HG03521 (cell line): Measurements from ENCODE around the gene CHST11.
A peak's percentile ranks its signal among the peaks of the same experiment; 100 is the strongest.
"Not testable (repeated sequence)": the region's sequence is repeated elsewhere in the genome, so short reads cannot be mapped to it uniquely, and the experiment has no call there.

Source experiments
- ATAC-seq: cut with Tn5 transposase; IDR thresholded peaks from one replicate; pipeline ENCODE4 v1.9.1; 2021; ENCODE audit warnings: mild to moderate bottlenecking, moderate library complexity; ENCODE audit not compliant: unreplicated experiment

CHST11 gene

DNA sequence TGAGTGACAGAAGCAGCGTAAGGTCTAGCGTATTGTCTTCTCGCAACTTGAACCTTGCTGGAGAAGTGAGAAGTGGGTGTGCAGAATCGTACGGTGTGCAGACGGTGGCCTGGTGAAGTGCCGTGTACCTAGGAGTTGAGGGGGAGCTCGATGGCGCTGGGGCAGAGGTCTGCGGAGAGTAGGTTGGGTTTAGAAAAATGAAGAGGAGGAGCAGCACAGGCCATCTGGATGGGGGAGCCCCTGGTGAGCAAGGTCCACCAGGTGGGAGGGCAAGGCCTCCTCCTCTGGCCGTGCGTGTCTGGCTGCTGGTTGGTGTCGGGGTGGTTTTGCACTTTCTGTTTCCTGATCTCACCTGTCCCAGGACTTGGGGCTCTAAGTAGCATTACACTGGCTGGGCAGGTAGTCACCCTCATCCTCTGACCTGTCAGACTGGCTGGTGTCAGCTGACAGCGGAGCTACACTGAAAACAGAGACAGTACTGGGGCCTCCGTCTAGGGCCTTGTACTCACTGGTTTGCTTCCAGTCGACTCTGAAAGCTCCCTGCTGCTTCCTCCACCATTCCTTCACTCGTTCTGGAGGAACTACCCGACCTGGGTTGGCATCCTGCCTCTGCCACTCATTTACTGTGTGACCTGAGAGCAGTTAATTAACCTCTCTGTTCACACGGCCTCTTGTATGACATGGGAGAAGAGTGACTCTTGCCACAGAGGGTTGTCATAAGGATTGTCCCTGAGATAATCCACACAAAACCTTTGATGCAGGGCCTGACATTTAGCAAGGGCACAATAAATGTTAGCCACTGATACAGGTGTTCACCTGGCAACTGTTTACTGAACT, 273.1 kb downstream of the CHST11 start:
- ATAC-seq, result no peak

DNA sequence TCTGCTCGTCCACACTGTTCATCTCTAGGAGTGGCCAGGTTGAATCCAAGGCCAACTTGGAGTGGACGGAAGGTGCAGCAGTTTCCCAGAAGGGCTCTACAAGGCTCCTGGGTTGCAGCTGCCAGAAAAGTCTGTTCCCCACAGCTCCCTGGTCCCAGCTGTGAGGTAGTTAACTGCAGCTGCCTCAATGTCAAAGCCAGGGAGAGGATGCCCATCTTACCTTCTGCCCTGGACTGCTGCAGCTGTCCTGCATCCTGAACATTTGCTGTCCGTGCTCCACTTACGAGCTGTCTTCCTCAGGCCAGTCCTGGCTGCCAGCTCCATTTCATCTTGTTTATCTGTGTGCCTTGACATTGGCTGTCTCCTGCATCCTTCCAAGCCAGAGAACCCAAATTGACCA, 274.0 kb downstream of the CHST11 start:
- ATAC-seq, result no peak

DNA sequence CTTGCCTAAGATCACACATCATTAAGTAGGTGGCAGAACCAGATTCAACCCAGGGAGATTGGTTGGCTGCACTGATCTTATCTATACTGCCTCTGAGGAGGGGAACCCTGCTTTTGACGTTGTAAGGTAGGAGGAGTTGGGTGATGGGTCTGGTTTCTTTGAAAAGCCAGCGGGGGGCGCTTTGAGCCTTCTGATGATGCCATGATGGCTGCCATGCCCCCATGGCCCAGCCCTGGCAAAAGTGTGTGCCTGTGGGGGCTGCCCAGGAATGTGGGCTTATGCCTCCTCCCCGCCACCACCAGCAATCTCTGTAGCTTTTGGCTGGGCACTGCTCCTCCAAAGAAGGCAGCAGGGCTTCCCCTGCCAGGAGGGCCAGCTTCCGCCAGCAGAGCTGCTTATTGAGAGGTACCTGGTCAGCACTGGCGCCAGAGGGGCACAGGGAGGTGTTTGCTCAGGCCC, 277.0 kb downstream of the CHST11 start:
- ATAC-seq, result no peak

- ATAC-seq, result no peak
Measured at GRCh38 chr12:104734541-104735095, 277.9 kb downstream of the CHST11 start.

DNA sequence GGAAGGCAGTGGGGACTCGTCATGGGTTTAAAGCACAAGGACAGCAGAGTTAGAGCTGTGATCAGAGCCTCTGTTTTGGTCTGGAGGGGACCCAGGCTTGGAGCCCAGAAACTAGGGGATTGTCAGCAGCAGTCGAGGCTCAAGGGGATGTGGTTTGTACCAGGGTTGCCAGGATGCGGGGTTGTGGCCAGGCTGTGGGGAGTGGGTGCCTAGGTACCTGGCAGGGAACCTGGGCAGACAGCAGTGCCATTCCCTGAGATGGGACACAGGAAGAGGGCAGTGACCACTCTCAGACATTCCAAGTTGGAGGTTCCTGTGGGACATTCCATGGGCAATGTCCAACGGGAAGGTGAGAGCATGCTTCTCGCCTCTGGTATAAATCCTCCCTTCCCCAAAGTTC, 279.1 kb downstream of the CHST11 start:
- no peak for ATAC-seq

DNA sequence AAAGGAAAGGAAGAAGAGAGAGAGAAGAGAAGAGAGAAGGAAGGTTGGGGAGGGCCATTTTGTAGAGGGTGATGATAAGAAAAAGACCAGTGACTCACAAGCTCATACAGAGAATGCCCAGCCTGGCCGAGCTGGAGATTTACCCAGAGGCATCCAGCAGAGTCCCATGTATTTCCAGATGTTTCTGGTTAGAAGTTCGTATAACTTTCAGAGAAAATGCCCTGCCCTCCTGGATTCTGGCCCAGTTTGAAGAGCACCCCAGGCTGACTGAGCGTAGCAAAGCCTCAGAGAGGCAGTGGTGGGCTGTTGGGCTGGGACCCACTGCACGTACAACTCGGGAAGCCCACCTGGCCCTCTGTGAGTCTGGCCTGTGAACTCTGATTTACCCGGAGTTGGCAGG, 279.6 kb downstream of the CHST11 start:
- ATAC-seq, result no peak

- ATAC-seq, result no peak
Measured at GRCh38 chr12:104737113-104737512, 280.4 kb downstream of the CHST11 start.

GRCh38 chr12:104737791-104738301, 281.1 kb downstream of the CHST11 start:
- ATAC-seq, result no peak

DNA sequence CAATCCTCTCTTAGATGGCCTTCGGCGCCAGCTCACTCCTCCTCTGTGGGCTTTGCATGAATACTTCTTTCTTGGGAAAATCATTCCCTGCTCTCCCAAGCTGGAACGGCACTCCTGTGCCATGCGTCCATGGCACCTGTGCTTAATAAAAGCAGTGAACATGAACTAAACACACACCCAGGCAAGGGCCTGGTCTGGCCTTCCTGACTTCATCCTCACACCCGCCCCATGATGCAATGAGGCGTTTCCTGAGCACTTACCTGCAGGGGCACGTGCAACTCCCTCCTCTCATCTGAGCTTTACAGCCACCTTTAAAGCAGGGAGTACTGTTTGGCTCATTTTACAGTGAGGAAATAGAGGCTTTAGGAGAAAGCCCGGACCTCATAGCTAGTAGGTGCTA, 281.6 kb downstream of the CHST11 start:
- no peak for ATAC-seq

DNA sequence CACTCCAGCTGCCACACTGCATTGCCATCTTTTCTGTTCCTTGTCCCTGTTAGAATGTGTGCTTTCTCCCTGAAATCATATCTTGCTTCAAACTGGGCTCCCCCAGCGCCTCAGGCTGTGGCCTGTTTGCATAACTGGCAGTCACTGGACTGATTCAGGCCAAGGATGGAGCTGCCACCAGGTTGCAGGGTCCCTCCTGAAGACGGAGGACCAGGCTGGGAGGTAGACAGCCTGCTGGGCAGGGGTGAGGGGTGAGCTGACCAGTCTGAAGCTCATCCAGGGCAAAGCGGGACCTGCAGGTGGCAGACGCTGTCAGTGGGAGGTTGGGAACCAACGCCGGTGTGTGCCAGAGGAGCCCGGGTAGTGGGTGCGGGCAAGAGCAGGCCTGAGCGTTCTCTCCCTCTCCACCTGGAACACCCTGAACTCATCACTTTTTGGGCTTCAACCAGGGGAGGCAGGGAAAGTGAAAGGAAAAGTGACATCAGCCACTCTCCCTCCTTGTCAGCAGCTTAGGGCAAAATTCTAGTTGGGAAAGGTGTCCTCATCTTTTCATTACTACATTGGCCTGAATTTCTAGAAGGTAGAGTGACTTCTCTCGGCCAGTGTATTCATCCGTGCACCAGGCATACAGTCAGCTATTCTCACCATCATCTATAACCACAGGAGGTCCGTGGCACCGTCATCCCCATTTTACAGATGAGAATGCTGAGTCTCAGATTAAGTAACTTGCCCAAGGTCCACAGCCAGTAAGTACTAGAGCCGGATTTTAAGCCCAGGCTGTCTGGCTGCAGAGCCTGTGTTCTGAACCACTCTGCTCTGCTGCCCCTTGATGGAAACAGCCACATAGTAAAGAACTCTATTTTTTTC, 282.3 kb downstream of the CHST11 start:
- ATAC-seq, result no peak

GRCh38 chr12:104740668-104741067, 283.9 kb downstream of the CHST11 start:
- peak; percentile 47 for ATAC-seq

DNA sequence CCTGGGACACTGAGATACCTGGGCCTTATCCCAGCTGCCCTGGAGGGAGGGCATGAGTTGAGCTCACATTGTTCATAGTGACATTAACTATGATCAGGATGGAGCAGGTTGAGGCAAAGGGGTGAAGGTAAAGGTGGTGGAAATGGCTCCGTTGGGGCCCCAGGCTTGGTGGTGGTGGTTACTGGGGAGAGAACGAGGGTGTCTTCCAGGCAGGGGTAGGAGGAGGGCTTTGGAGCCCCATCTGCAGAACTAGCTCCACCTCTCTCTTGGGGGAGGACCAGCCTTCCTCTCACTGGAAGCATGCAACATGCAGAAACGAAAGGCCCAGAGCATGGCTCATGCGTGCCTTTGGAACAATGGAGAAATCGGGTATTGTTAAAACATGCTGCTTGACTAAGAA, 284.3 kb downstream of the CHST11 start:
- no peak for ATAC-seq

GRCh38 chr12:104741497-104742367, 285.0 kb downstream of the CHST11 start:
- ATAC-seq, result no peak

GRCh38 chr12:104742551-104743201, 285.9 kb downstream of the CHST11 start:
- ATAC-seq, result no peak

GRCh38 chr12:104743202-104743580, 286.4 kb downstream of the CHST11 start:
- no peak for ATAC-seq

GRCh38 chr12:104743753-104744548, 287.2 kb downstream of the CHST11 start:
- not testable (repeated sequence) for ATAC-seq

DNA sequence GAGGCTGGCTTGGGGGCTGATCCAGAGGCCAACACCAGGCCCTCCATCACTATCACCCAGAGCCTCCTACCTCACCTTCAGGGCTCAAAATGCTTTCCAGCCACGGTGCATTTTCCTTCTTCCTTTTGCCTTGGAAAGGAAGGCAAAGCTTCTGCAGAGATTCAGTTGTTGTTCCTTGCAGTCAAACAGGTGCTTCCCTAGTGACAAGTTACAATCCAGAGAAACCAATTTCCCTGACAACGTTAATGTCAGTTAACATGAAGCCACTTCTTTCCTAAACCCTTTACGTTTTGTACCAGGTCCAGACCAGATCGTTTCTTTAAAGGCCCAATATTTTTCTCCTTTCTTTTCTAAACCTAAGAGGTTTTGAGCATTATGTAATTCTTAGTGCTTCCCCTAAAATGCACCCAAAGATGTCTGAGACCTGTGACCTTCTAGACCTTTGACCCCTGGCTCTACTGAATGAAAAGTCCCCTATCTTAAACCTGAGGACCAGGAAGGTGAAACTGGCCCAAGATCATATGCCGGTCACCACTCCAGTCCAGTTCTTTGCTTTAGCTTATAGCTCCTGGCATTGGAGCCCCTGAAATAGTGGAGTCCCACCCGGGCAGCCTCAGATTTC, 289.8 kb downstream of the CHST11 start:
- no peak for ATAC-seq

DNA sequence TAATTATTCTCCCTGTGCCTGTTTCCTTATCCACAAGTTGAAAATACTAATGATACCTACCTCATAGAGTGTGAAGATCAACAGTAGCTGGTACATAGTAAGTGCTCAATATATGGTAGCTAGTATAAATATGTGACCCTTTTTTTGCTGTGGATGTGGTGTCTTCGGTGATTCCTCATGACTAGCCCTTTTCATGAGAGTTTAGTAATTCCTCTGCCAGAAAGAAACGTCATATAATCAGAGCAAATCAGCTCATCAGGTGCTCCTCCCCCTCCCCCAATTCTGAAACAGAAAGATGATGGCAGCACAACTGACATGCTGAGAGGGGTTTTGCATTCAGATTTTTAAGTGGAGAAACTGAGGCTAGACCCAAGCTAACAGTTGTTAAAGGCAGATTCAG, 290.6 kb downstream of the CHST11 start:
- no peak for ATAC-seq

DNA sequence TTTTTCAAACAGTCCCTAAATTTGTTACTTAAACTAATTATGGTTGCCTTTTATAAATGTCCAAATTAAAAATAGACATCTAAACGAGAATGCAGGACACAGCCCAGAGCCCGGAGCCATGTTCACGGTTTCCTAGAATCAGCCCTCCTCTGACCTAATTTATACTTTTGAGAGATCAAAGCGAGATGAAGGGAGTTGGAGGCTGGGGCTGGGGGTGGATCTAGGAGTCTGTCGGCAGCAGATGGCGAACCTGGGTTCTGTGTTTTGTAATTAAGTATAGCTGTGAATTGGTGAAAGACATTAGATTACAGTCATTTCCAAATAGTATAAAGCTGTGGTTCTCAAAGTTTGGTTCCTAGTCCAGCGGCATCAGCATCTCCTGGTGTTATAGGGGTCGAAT, 291.2 kb downstream of the CHST11 start:
- no peak for ATAC-seq
